H9 (cell line): ENCODE measurements around the gene PDE3B. TPM values are rescaled to one million over a fixed set of nuclear protein-coding genes. Genes with fewer than 3 reads are reported as not detected.

Experiments
- DNase-seq: peaks from one replicate; pipeline ENCODE4 v3.0.0-alpha.2; 2017
- H2AFZ ChIP-seq: one replicate; pipeline ENCODE4 v1.6.1; 2013; ENCODE audit warnings: mild to moderate bottlenecking, low read length, control low read depth, moderate library complexity
- H2AK5ac ChIP-seq: 2 replicates; pipeline ENCODE4 v1.6.1; 2013; ENCODE audit warnings: low read length, control low read depth, mixed read lengths; ENCODE audit not compliant: insufficient read length
- H2BK120ac ChIP-seq: one replicate; pipeline ENCODE4 v1.6.1; 2013; ENCODE audit warnings: low read depth, mild to moderate bottlenecking, low read length, control low read depth, inconsistent platforms; ENCODE audit not compliant: poor library complexity, severe bottlenecking
- H2BK12ac ChIP-seq: 2 replicates; pipeline ENCODE4 v1.6.1; 2013; ENCODE audit warnings: low read length, control low read depth, mixed read lengths, low read depth; ENCODE audit not compliant: insufficient read length
- H2BK15ac ChIP-seq: 2 replicates; pipeline ENCODE4 v1.6.1; 2013; ENCODE audit warnings: low read depth, low read length, control low read depth
- H2BK20ac ChIP-seq: one replicate; pipeline ENCODE4 v1.6.1; 2013; ENCODE audit warnings: low read depth, mild to moderate bottlenecking, low read length, control low read depth, inconsistent platforms; ENCODE audit not compliant: poor library complexity, severe bottlenecking
- H2BK5ac ChIP-seq: 2 replicates; pipeline ENCODE4 v1.6.1; 2013; ENCODE audit warnings: low read length, control low read depth, mixed read lengths; ENCODE audit not compliant: insufficient read length
- H3K14ac ChIP-seq: 2 replicates; pipeline ENCODE4 v1.6.1; 2013; ENCODE audit warnings: low read length, control low read depth; ENCODE audit not compliant: insufficient read depth
- H3K18ac ChIP-seq: 2 replicates; pipeline ENCODE4 v1.6.1; 2013; ENCODE audit warnings: low read depth, mild to moderate bottlenecking, mixed read lengths, low read length, control low read depth; ENCODE audit not compliant: insufficient read length
- H3K23ac ChIP-seq: 2 replicates; pipeline ENCODE4 v1.6.1; 2013; ENCODE audit warnings: low read length, control low read depth, mixed read lengths, low read depth; ENCODE audit not compliant: insufficient read length
- H3K23me2 ChIP-seq: 2 replicates; pipeline ENCODE4 v1.6.1; 2013; ENCODE audit warnings: low read depth, mild to moderate bottlenecking, mixed read lengths, low read length, control low read depth; ENCODE audit not compliant: insufficient read length, poor library complexity, severe bottlenecking
- H3K27ac ChIP-seq: 2 replicates; pipeline ENCODE4 v1.5.1; 2013; ENCODE audit warnings: low read length, control low read depth, mixed read lengths, low read depth; ENCODE audit not compliant: insufficient read length
- H3K27me3 ChIP-seq: 2 replicates; pipeline ENCODE4 v1.6.1; 2013; ENCODE audit warnings: low read length, control low read depth, inconsistent platforms; ENCODE audit not compliant: insufficient read depth
- H3K4ac ChIP-seq: 2 replicates; pipeline ENCODE4 v1.6.1; 2013; ENCODE audit warnings: low read depth, mild to moderate bottlenecking, control low read depth, inconsistent platforms, low read length, moderate library complexity
- H3K4me1 ChIP-seq: 2 replicates; pipeline ENCODE4 v1.6.1; 2013; ENCODE audit warnings: low read length, control low read depth, inconsistent platforms; ENCODE audit not compliant: insufficient read depth
- H3K4me2 ChIP-seq: 2 replicates; pipeline ENCODE4 v1.6.1; 2013; ENCODE audit warnings: low read length, control low read depth, mixed read lengths; ENCODE audit not compliant: insufficient read length, insufficient read depth
- H3K56ac ChIP-seq: 2 replicates; pipeline ENCODE4 v1.6.1; 2013; ENCODE audit warnings: low read depth, mild to moderate bottlenecking, mixed read lengths, low read length, control low read depth; ENCODE audit not compliant: insufficient read length
- H3K79me1 ChIP-seq: 2 replicates; pipeline ENCODE4 v1.6.1; 2013; ENCODE audit warnings: low read depth, mild to moderate bottlenecking, moderate library complexity, low read length, control low read depth, inconsistent platforms; ENCODE audit not compliant: insufficient read depth, poor library complexity, severe bottlenecking
- H3K79me2 ChIP-seq: 2 replicates; pipeline ENCODE4 v1.6.1; 2013; ENCODE audit warnings: low read length, control low read depth, inconsistent platforms; ENCODE audit not compliant: insufficient read depth
- H3K9ac ChIP-seq: 2 replicates; pipeline ENCODE4 v1.6.1; 2013; ENCODE audit warnings: low read length, control low read depth, mixed read lengths; ENCODE audit not compliant: insufficient read length; ENCODE audit errors: extremely low read depth
- H3K9me3 ChIP-seq: one replicate; pipeline ENCODE4 v1.6.1; 2013; ENCODE audit warnings: low read depth, low read length, inconsistent platforms; ENCODE audit not compliant: control insufficient read depth
- H3T11ph ChIP-seq: one replicate; pipeline ENCODE4 v1.6.1; 2013; ENCODE audit warnings: mild to moderate bottlenecking, low read length, control low read depth, inconsistent platforms
- H4K20me1 ChIP-seq: one replicate; pipeline ENCODE4 v1.6.1; 2013; ENCODE audit not compliant: control insufficient read depth, insufficient read length, insufficient read depth
- H4K5ac ChIP-seq: 2 replicates; pipeline ENCODE4 v1.6.1; 2013; ENCODE audit warnings: low read depth, mild to moderate bottlenecking, mixed read lengths, low read length, control low read depth; ENCODE audit not compliant: insufficient read length
- H4K8ac ChIP-seq: replicated peaks from 2 replicates; pipeline ENCODE4 v1.6.1; 2013; ENCODE audit warnings: low read length, control low read depth, mixed read lengths, low read depth; ENCODE audit not compliant: insufficient read length
- H4K91ac ChIP-seq: 2 replicates; pipeline ENCODE4 v1.6.1; 2013; ENCODE audit warnings: low read depth, mild to moderate bottlenecking, moderate library complexity, mixed read lengths, low read length, control low read depth; ENCODE audit not compliant: insufficient read length
- H3K27ac Mint-ChIP-seq, 3 experiments: 2 replicates in 2 of 3; 3 replicates in 1 of 3; pipeline ENCODE4 v1.8.0; 2020 to 2021; ENCODE audit warnings: mixed read lengths in 3 of 3, mild to moderate bottlenecking in 1 of 3, moderate library complexity in 1 of 3
- H3K27me3 Mint-ChIP-seq: 2 replicates; pipeline ENCODE4 v1.8.0; 2021; ENCODE audit warnings: low read depth, mild to moderate bottlenecking, moderate library complexity, mixed read lengths
- H3K36me3 Mint-ChIP-seq, 3 experiments: 2 replicates in 2 of 3; 3 replicates in 1 of 3; pipeline ENCODE4 v1.8.0; 2020 to 2021; ENCODE audit warnings: low read depth in 3 of 3, mixed read lengths in 3 of 3; ENCODE audit not compliant: insufficient read depth in 1 of 3
- H3K4me1 Mint-ChIP-seq, 2 experiments: 2 replicates each; pipeline ENCODE4 v1.8.0; 2020; ENCODE audit warnings: mixed read lengths in 2 of 2
- H3K4me3 Mint-ChIP-seq, 2 experiments: 2 replicates in 1 of 2; 3 replicates in 1 of 2; pipeline ENCODE4 v1.8.0; 2020 to 2021; ENCODE audit warnings: mild to moderate bottlenecking in 2 of 2, mixed read lengths in 2 of 2, moderate library complexity in 1 of 2
- H3K9me3 Mint-ChIP-seq, 2 experiments: 2 replicates in 1 of 2; 3 replicates in 1 of 2; pipeline ENCODE4 v1.8.0; 2020; ENCODE audit warnings: mild to moderate bottlenecking in 2 of 2, mixed read lengths in 2 of 2, moderate library complexity in 1 of 2
- CTCF ChIP-seq: fragments of 200-600 bp; sonication (generic); conservative IDR thresholded peaks from 3 replicates; pipeline ENCODE4 v1.8.0; 2021; ENCODE audit warnings: antibody characterized with exemption, mild to moderate bottlenecking
- total RNA-seq: library from RNA; stranded (reverse); gene quantifications from 2 replicates; pipeline ENCODE4 v1.2.1, GENCODE V29; 2021

PDE3B gene
- total RNA-seq, 1 experiment from 2014 or later = 6.6 TPM

GRCh38 chr11:14611939-14612338, 31.7 kb upstream of the PDE3B start:
- peaks cover 3 to 4% of the 10 kb centered on the region in 2 experiments; a peak in 1 of 4 replicates for H3K4me1 Mint-ChIP-seq
- no peaks in the 10 kb centered on the region for H3K4me1 ChIP-seq
- H4K5ac ChIP-seq = no peak overlapping the region
- no peaks in the 10 kb centered on the region for H3K27me3 Mint-ChIP-seq
- H3K27ac ChIP-seq = no peak overlapping the region
- H2BK20ac ChIP-seq = no peak overlapping the region
- H2AK5ac ChIP-seq = no peak overlapping the region
- H3K79me1 ChIP-seq = no peaks in the 10 kb centered on the region
- H2AFZ ChIP-seq = no peak overlapping the region
- no peak for TF ChIP-seq CTCF
- H2BK15ac ChIP-seq = no peak overlapping the region
- H2BK120ac ChIP-seq = no peak overlapping the region
- no peak overlapping the region for H4K91ac ChIP-seq
- H4K20me1 ChIP-seq = no peaks in the 10 kb centered on the region
- no peak overlapping the region for H3K14ac ChIP-seq
- no peak overlapping the region for H2BK5ac ChIP-seq
- no peak overlapping the region for H3K27ac Mint-ChIP-seq
- no peaks in the 10 kb centered on the region for H3K27me3 ChIP-seq
- no peaks in the 10 kb centered on the region for H3K9me3 Mint-ChIP-seq
- H3K4ac ChIP-seq = no peak overlapping the region
- H3K18ac ChIP-seq = no peak overlapping the region
- DNase-seq = no peak
- no peak overlapping the region for H3T11ph ChIP-seq
- H3K56ac ChIP-seq = no peak overlapping the region
- no peak overlapping the region for H2BK12ac ChIP-seq
- H3K4me3 Mint-ChIP-seq = no peak overlapping the region
- H3K79me2 ChIP-seq = no peaks in the 10 kb centered on the region
- H3K23me2 ChIP-seq = no peaks in the 10 kb centered on the region
- H3K9ac ChIP-seq = no peak overlapping the region
- no peak overlapping the region for H3K23ac ChIP-seq
- H3K9me3 ChIP-seq = no peaks in the 10 kb centered on the region
- no peak overlapping the region for H4K8ac ChIP-seq
- no peaks in the 10 kb centered on the region for H3K36me3 Mint-ChIP-seq
- no peak overlapping the region for H3K4me2 ChIP-seq
